ENCODE results near the gene GALNT2. TPM values are rescaled to one million over a fixed set of nuclear protein-coding genes. Genes with fewer than 3 reads are reported as not detected.

Gene GALNT2
- polyA plus RNA-seq, 1 donor: 62.2 TPM

GRCh38 chr1:230112782-230113181 is 45.7 kb downstream of the GALNT2 start:
- DNase-seq (ENCODE audit: low read depth): no peak

GRCh38 chr1:230113235-230113592 is 46.2 kb downstream of the GALNT2 start:
- no peak for DNase-seq (ENCODE audit: low read depth)

GRCh38 chr1:230113593-230114236 is 46.7 kb downstream of the GALNT2 start:
- no peak for DNase-seq (ENCODE audit: low read depth)

- DNase-seq (ENCODE audit: low read depth): no peak
Observed at GRCh38 chr1:230114237-230114651, 47.2 kb downstream of the GALNT2 start.

- DNase-seq (ENCODE audit: low read depth): no peak
Observed at GRCh38 chr1:230117694-230118093, 50.7 kb downstream of the GALNT2 start.

- DNase-seq (ENCODE audit: low read depth): no peak
Observed at GRCh38 chr1:230119340-230119739, 52.3 kb downstream of the GALNT2 start.

DNA sequence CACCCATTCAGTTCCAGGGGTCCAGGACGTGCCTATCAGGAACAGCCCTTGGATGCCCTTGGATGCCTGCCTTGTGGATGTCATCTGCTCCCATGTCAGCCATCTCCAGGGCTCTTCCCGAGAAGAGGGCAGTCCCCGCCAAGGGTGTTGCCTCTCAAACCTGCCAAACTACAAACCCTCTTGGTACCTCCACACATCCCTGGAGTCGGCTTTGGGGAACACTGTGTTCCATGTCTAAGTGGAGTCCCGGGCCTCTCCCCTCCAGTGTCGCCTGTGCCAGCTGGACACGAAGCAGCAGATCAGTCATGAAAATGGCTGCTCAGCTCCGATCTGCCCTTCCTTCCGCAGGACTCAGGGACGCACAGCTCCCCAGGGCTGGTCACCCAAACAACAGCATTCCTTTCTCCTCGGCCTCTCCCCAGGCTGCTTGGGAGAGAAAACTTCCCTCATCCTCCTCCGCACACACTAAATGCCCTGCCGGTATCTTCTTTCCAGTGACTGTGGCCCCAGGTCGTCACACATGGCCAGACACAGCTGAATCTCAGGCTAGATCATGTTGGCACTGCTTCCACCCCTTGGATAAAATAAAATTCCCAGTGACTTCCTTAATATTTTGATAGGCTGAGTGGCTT is 53.4 kb downstream of the GALNT2 start:
- DNase-seq (ENCODE audit: low read depth): no peak

DNA sequence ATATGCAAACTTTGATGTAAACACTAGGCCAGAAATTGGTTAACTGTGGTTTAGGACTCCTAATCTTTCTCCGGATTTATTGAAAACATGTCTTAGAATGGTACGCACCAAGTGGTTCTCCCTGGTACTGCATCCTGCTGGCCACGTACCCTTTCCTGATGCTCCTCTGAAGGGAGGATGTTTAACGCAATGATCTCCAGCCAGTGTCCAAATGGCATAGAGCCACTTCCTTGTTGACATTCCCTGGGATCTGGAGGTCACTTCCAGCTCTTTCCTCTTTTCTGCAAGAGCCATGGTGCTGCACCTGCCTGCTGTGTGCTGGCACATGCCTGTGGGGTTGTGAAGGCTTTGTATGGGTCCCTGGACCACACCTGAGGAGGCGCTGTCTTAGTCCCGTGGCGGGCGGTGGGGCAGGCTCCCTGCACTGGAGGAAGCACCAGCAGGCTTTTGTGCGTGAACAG is 53.9 kb downstream of the GALNT2 start:
- DNase-seq (ENCODE audit: low read depth): no peak

DNA sequence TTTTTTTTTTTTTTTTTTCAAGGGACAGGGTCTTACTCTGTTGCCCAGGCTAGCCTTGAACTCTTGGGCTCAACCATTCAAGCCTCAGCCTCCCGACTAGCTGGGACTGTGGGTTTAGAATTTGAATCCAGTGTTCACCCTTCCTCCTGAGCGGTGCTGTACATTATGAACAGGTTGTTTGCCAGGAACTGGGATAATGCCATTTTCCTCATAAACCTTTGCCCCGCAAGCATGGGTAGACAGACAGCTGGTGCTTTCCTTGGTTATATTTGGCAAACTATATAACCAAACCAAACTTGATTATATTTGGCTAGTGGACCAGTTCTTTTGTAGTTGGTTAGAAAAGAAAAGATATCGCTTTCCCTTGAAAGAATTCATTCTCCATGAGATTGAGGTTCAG is 54.9 kb downstream of the GALNT2 start:
- no peak for DNase-seq (ENCODE audit: low read depth)

DNA sequence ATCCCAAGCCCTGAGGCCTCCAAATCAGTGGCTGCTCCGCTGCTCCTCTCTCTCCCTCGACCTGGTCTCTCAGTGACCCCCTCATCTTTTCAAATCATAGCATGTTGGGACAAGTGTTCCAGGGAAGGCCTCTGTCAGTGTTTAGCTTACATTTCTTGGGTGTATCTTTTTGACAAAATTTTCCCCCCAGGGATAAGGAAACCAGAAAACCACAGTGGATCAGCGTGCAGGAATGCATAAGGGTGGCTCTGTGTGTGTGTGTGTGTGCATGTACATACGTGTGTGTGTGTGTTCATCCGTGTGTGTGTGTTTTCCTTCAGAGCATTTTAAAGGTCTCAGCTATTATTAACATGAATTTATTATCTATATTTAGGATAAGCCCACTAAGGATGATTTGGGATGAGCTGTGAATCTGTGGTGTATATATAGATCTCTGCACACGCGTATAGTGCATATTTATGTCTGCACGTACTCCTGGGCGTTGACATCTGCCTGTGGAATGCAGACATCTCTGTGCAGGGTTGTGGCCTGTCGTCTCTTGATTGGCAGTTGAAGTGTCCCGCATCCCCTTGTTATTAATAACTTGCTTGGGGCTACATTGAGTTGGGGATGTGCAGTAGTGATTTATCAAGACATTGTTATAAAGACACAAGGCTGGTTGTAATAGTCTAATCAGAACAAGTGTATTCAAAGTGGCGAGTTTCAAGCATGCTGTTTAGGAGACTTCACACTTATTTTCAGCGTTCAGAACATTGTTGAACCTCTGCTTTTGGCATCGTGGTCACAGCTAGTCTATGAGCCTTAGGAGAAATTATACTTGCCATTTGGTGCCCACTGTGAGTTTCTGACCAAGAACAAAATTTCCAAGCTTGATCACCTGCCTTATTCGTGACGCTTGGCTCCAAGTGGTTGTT is 55.6 kb downstream of the GALNT2 start:
- DNase-seq (ENCODE audit: low read depth): no peak

GRCh38 chr1:230123280-230124185 is 56.5 kb downstream of the GALNT2 start:
- no peak for DNase-seq (ENCODE audit: low read depth)

DNA sequence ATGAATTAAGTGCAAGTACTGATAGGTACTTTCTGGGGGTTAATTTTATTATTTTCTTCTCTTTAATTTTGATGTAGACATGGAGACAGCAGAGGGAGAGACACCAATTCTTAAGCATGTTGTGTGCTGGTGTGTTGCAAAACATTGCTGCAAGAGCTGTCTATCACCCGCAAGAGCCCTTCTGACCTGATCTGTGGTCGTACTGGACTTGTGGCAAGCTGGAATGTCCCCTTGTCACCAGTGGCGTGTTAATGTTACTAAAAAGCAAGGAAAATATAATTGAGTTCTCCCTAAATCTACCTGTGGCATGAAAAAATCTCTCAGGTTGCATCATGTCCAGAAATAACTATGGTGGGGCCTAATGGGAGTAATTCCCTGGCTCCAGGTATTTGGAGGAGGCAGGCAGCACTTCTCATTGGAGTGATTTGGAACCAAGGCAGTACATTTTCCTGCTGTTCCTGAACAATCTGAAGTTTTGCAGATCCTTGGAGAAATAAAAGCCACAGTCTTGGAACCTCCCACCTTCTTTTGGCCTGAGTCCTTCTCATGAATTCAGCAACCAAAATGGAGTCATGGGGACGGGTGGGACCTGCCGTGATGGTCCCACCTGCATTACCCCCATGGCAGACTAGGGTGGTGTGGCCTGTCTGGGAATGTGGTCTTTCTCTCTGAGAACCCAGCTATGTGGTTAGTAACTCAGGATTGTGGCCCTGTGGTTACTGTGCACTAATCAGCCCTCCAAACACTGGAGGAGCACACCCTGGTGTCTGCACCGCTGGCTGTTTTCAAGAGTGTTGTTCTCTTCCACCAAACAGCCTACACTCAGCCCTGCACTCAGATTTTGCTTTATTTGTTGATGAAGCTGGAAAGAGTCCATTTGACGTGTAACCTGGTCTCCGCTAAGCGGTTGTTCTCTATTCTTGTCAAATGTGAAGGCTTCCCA is 57.4 kb downstream of the GALNT2 start:
- no peak for DNase-seq (ENCODE audit: low read depth)

DNA sequence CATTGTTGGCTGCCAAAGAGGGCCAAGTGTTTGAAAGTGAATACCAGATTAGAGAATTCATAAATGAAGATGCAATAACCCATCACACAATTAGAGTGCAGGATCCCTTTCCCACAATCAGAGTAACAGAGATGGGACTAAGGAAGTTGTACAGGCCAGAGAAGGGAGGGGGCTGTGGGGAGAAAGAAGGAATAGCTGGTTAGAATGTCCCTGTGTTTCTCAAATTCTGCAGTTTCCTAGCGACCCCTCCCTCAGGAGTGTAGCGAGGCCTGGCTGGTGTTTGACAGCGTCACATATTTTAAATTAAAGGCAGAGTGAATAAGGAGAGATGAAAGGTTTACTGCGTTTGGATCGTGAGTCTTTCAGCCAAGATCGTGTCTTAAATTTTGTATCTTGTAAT is 58.1 kb downstream of the GALNT2 start:
- DNase-seq (ENCODE audit: low read depth): no peak

DNA sequence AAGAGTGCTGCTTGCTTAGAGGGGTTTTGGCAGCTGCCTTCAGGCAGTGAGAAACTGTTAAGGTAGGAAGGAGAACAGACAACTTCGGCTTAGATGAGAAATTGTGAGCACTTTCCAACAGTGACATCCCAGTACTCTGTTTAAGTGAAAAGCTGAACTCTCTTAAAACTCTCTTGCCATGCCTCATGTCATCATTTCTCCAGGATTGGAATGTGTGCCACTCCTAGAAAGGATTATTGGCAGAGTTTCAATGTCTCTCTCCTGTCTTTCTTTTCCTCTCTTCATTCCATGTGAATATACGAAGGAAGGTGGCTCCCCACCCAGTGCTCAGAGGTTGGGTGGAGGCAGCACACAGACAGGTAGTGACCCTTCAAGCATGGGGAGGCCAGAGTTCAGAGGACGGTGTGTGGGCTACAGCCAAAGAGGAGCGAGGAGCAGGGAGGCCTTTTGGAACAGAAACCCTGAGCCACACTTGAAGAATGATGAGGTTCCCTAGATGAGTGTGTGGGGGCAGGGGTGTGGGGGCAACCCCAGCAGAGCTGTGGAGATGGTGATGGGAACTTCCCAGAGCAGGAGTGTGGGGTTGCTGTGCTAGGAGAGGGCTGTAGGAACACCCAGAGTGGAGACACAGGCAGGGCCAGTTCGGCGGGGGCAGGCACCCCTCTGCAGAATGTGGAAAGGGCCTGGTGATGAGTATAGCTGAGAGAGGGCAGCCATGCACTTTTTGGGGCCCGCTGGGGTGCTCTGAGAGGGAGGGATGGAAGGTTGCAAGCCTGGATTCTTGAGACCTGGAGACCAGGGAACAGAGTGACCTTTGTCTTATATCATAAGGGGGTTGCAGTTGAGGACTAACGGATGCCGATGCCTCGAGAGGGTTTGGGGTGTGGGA is 58.8 kb downstream of the GALNT2 start:
- DNase-seq (ENCODE audit: low read depth): no peak

DNA sequence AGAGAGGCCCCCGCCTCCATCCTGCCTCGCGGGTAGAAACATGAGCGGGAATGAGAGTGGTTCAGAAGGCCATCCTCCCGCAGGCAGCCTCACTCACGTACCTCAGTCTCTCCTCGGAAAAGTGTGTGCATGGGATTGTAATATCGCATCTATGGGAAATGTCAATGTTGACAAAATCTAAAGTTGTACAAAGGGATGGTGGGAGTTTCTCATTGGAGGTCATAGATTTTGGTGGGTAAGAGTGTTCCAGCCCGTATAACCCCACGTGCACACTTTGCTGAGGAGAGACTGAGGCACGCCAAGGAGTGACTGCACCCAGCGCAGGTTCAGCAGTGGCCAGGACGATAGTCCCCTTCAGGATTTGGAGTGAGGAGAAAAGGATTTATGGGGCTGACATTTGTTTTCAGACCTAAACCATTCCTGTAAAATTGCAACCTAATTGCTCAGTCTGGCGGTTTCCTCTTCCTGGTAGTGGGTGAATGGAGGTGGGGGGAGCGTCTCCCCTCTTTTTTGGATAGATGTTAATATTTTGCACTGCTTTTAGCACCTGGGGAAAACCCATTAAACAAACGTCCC is 59.6 kb downstream of the GALNT2 start:
- DNase-seq (ENCODE audit: low read depth): no peak

GRCh38 chr1:230127105-230128054 is 60.3 kb downstream of the GALNT2 start:
- no peak for DNase-seq (ENCODE audit: low read depth)

DNA sequence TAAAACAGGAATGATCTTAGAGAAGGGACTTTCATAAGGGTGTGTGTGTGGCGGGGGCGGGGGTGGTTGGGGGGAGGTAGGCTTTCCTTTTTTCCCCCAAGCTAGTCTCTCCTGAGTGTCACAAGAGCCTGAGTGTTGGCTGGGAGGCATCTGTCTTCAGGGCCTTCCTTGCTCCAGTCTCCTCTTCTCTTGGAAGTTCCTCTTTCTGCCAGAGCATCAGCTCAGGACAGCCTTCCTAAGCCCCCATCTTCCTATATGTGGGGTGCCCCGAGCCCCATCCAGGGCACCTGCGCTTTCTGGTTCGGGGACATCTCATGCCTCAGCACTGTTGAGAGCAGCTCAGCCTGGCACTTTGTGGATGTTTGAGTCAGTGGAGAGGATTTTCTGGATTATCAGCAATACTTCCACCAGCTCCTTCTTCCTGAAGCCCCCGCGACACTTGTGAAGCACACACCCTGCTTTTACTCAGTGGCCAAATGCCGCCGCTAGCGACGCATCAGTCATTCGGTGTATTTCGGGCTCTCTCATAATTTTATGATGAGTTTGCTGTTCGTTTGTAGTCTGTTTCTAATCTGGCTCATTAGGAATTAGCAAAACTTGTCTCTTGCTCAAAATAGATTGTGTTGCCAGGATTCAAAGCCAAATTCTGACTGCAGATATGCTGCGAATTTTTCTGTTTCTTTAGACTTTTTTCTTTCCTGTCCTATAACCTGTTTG is 61.7 kb downstream of the GALNT2 start:
- no peak for DNase-seq (ENCODE audit: low read depth)
